ENCODE results near the gene MKX.

DNA sequence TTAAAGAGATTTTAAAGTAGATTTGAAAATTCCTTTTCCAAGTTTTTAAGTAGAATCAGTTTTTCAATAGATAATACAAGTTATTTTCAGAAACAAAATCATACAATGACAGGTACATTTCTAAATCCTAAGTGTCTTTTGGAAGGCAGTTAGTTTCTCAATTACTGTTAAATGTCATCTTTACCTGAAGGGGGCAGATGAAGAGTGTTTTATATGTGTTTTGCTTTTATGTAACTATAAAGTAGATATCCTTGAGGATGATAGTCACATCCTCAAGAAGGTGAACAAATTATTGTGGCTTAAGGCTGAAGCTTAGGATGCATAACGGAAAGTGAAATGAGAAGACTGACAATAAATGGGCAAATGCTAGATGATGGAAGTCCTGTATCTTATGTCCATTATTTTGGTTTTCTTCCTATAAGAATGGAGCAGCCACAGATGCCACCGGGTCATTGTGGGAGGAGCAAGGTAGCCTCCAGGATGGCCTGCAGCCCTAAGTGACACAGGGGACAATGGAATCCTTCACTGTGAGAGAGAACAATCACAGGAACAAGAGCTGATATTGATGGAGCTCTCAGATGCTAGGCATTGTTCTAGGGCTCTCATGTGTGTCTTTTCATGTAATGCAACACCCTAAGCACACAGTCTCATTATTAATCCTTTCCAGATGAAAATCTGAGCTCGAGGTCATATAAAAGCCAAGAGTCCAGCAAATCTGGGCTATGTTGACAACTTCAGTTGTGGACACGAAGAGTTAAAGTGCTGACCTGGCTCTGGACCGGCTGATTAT, 14.1 kb upstream of the MKX start:
- TF ChIP-seq POLR2A (IDR thresholded peaks at IDR 0.05), result no peak
- TF ChIP-seq, protein P1, sequence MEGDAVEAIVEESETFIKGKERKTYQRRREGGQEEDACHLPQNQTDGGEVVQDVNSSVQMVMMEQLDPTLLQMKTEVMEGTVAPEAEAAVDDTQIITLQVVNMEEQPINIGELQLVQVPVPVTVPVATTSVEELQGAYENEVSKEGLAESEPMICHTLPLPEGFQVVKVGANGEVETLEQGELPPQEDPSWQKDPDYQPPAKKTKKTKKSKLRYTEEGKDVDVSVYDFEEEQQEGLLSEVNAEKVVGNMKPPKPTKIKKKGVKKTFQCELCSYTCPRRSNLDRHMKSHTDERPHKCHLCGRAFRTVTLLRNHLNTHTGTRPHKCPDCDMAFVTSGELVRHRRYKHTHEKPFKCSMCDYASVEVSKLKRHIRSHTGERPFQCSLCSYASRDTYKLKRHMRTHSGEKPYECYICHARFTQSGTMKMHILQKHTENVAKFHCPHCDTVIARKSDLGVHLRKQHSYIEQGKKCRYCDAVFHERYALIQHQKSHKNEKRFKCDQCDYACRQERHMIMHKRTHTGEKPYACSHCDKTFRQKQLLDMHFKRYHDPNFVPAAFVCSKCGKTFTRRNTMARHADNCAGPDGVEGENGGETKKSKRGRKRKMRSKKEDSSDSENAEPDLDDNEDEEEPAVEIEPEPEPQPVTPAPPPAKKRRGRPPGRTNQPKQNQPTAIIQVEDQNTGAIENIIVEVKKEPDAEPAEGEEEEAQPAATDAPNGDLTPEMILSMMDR (IDR thresholded peaks at IDR 0.05 in 4 of 5, conservative IDR thresholded peaks at IDR 0.05 in 1 of 5), result no peak
